Effector memory CD8-positive, alpha-beta T cell (primary cell): ENCODE measurements around the gene RALB.
A peak's percentile ranks its signal among the peaks of the same experiment; 100 is the strongest.
"Not testable (repeated sequence)": the region's sequence is repeated elsewhere in the genome, so short reads cannot be mapped to it uniquely, and the experiment has no call there.

Experiments
- ATAC-seq: fragments of 150-1000 bp; cut with Tn5 transposase; replicated peaks from 2 replicates; pipeline ENCODE4 v1.10.0; 2021; ENCODE audit warnings: mild to moderate bottlenecking, moderate library complexity
- DNase-seq, 3 experiments: peaks; one replicate each; pipeline ENCODE4 v3.0.0; 2021
- H3K27ac Mint-ChIP-seq, 2 donors: one replicate each; pipeline ENCODE4 v1.8.0; 2022; ENCODE audit warnings: mild to moderate bottlenecking in 2 of 2, mixed read lengths in 2 of 2, moderate library complexity in 2 of 2
- H3K27me3 Mint-ChIP-seq, 2 donors: one replicate each; pipeline ENCODE4 v1.8.0; 2022; ENCODE audit warnings: mixed read lengths in 2 of 2
- H3K36me3 Mint-ChIP-seq: one replicate; pipeline ENCODE4 v1.8.0; 2022; ENCODE audit warnings: mild to moderate bottlenecking, moderate library complexity, mixed read lengths; ENCODE audit not compliant: insufficient read depth
- H3K4me1 Mint-ChIP-seq, 2 donors: one replicate each; pipeline ENCODE4 v1.8.0; 2022; ENCODE audit warnings: low read depth in 2 of 2, mixed read lengths in 2 of 2
- H3K4me3 Mint-ChIP-seq, 2 donors: one replicate each; pipeline ENCODE4 v1.8.0; 2022; ENCODE audit warnings: mild to moderate bottlenecking in 2 of 2, mixed read lengths in 2 of 2, moderate library complexity in 2 of 2
- H3K9me3 Mint-ChIP-seq, 2 donors: one replicate each; pipeline ENCODE4 v1.8.0; 2022; ENCODE audit warnings: mixed read lengths in 2 of 2

Gene RALB

DNA sequence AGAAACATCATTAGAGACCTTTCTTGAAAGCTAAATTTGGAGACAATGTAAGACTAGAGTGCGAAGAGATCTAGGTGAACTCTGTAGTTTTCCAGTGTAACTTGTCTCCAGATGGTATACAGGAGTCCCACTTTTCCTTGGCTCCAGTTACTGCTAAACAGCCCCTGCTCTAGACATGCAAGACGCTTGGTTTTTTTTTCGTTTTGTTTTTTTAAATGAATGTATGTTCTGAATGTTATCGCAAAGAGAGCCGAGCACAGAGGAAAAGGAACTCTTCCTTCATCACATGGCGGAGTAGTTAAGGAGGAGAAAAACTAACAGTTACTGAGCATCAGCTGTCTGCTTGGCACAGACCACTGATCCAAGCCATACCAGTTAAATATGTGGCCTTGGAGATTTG is 2.4 kb downstream of the RALB start:
- peak overlapping the region; percentile 60 to 98 for H3K4me3 Mint-ChIP-seq
- peaks cover under 1 to 1% of the 10 kb centered on the region in 2 donors for H3K9me3 Mint-ChIP-seq
- peaks cover 49 to 61% of the 10 kb centered on the region in 2 donors for H3K4me1 Mint-ChIP-seq
- no peak for DNase-seq
- H3K36me3 Mint-ChIP-seq = peaks cover 14% of the 10 kb centered on the region
- H3K27ac Mint-ChIP-seq = peak overlapping the region in 1 of 2 donors; percentile 9
- no peak for ATAC-seq
- H3K27me3 Mint-ChIP-seq = peaks cover 0 to 3% of the 10 kb centered on the region in 2 donors

GRCh38 chr2:120255986-120256650 is 3.5 kb downstream of the RALB start:
- H3K27ac Mint-ChIP-seq = no peak overlapping the region
- H3K9me3 Mint-ChIP-seq = peaks cover 2 to 7% of the 10 kb centered on the region in 2 donors
- H3K4me1 Mint-ChIP-seq = peaks cover 55 to 61% of the 10 kb centered on the region in 2 donors
- H3K4me3 Mint-ChIP-seq = no peak overlapping the region
- H3K36me3 Mint-ChIP-seq = peaks cover 14% of the 10 kb centered on the region
- DNase-seq = no peak
- no peak for ATAC-seq
- H3K27me3 Mint-ChIP-seq = no peaks in the 10 kb centered on the region

DNA sequence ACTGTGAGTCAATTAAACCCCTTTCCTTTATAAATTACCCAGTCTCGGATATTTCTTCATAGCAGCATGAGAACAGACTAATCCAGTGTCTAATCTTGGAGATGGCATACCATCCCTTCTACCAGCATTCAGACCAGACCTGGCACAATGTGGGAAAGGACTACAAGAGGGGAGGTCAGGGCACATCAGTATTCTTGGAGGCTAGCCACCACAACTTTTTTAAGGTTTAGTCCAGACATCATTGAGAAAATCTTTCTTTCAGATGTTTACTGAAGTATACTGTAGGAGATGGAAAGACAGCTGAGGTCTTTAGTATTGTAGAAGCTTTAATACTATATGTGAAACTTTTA is 4.0 kb downstream of the RALB start:
- Mint-ChIP-seq H3K27me3 (no peaks in the 10 kb centered on the region), H3K36me3 (peaks cover 14% of the 10 kb centered on the region), H3K4me1 (peaks cover 53 to 59% of the 10 kb centered on the region in 2 donors), H3K27ac (no peak overlapping the region), H3K4me3 (no peak overlapping the region), H3K9me3 (peaks cover 2 to 7% of the 10 kb centered on the region in 2 donors)
- DNase-seq (no peak), ATAC-seq (no peak)

GRCh38 chr2:120257522-120257921 is 4.9 kb downstream of the RALB start:
- DNase-seq = no peak
- ATAC-seq = no peak
- Mint-ChIP-seq H3K27ac (peak overlapping the region in 1 of 2 donors; percentile 11), H3K36me3 (peaks cover 10% of the 10 kb centered on the region), H3K4me3 (no peak overlapping the region), H3K9me3 (peaks cover 2 to 7% of the 10 kb centered on the region in 2 donors), H3K4me1 (peaks cover 44 to 52% of the 10 kb centered on the region in 2 donors), H3K27me3 (no peaks in the 10 kb centered on the region)

DNA sequence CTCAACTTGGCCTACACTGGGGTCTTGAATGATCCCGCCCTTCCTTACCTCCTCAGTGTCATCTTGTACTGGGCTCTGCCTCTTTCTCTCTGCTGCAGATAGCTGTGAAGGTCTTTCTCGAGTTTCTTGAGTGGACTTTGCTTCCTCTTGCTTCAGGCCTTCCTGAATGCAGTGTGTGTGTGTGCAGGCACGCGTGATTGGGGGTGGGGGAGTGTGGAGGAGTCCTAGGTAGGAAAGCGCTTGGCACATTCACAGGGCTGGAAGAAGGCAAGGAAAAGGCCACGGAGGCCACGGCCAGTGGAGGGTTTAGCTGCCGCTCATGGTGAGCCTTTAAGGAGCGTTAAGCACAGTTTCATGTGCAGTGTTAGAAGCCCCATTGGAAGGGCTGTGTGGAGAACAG is 5.5 kb downstream of the RALB start:
- peak overlapping the region in 1 of 2 donors; percentile 47 for H3K27ac Mint-ChIP-seq
- no peak for DNase-seq
- H3K36me3 Mint-ChIP-seq = peaks cover 5% of the 10 kb centered on the region
- peaks cover 2 to 7% of the 10 kb centered on the region in 2 donors for H3K9me3 Mint-ChIP-seq
- H3K4me1 Mint-ChIP-seq = peaks cover 42 to 51% of the 10 kb centered on the region in 2 donors
- H3K27me3 Mint-ChIP-seq = no peaks in the 10 kb centered on the region
- ATAC-seq = no peak
- H3K4me3 Mint-ChIP-seq = no peak overlapping the region

DNA sequence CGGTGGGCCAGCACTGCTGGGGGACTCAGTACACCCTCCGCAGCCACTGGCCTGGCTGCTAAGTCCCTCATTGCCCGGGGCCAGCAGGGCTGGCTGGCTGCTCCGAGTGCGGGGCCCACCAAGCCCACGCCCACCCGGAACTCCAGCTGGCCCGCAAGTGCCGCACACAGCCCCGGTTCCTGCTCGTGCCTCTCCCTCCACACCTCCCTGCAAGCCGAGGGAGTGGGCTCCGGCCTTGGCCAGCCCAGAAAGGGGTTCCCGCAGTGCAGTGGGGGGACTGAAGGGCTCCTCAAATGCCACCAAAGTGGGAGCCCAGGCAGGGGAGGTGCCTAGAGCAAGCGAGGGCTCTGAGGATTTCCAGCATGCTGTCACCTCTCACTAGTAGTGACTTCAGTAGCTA is 7.3 kb downstream of the RALB start:
- H3K4me1 Mint-ChIP-seq = peaks cover 31 to 37% of the 10 kb centered on the region in 2 donors
- not testable (repeated sequence) for H3K4me3 Mint-ChIP-seq, H3K36me3 Mint-ChIP-seq, DNase-seq, H3K27ac Mint-ChIP-seq, H3K9me3 Mint-ChIP-seq, H3K27me3 Mint-ChIP-seq, ATAC-seq

- H3K36me3 Mint-ChIP-seq = no peaks in the 10 kb centered on the region
- H3K27me3 Mint-ChIP-seq = no peaks in the 10 kb centered on the region
- ATAC-seq (no peak), DNase-seq (no peak)
- H3K27ac Mint-ChIP-seq = peak overlapping the region in 1 of 2 donors; percentile 59
- no peak overlapping the region for H3K4me3 Mint-ChIP-seq
- peaks cover 32 to 35% of the 10 kb centered on the region in 2 donors for H3K4me1 Mint-ChIP-seq
- H3K9me3 Mint-ChIP-seq = peaks cover 2 to 7% of the 10 kb centered on the region in 2 donors
Measured at GRCh38 chr2:120260736-120261135, 8.1 kb downstream of the RALB start.

GRCh38 chr2:120261387-120262006 is 8.8 kb downstream of the RALB start:
- no peak for ATAC-seq
- DNase-seq = no peak

DNA sequence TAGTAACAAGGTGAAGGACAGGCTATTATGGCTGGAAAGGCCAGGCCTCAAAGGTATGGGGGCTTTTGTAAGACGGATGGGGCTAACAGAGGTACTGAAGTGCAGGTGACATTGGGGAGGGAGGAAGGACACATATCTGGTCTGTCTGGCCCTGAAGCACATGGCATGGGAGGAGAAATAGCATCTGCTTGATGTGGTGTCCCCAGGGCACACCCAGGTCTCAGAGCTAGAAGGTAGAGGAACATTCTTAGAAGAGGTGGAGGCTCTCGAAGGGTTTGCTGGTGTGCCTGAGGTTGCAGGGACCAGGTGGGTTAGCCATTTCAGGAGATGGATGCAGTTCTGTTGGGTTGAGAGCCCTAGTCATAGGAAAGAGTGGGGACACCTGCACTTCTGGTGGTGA is 9.5 kb downstream of the RALB start:
- peaks cover 2 to 7% of the 10 kb centered on the region in 2 donors for H3K9me3 Mint-ChIP-seq
- ATAC-seq = no peak
- H3K36me3 Mint-ChIP-seq = no peaks in the 10 kb centered on the region
- H3K4me1 Mint-ChIP-seq = peaks cover 23 to 29% of the 10 kb centered on the region in 2 donors
- H3K4me3 Mint-ChIP-seq = no peak overlapping the region
- no peak overlapping the region for H3K27ac Mint-ChIP-seq
- H3K27me3 Mint-ChIP-seq = no peaks in the 10 kb centered on the region
- DNase-seq = no peak

More at GRCh38 chr2:120261387-120262006, 8.8 kb downstream of the RALB start:
- Mint-ChIP-seq H3K4me3 (no peak overlapping the region), H3K27me3 (no peaks in the 10 kb centered on the region), H3K36me3 (no peaks in the 10 kb centered on the region), H3K9me3 (peaks cover 2 to 7% of the 10 kb centered on the region in 2 donors), H3K27ac (no peak overlapping the region), H3K4me1 (peaks cover 25 to 27% of the 10 kb centered on the region in 2 donors)

- DNase-seq (no peak), ATAC-seq (no peak)
- no peaks in the 10 kb centered on the region for H3K36me3 Mint-ChIP-seq
- H3K27me3 Mint-ChIP-seq = no peaks in the 10 kb centered on the region
- H3K9me3 Mint-ChIP-seq = peaks cover 2 to 7% of the 10 kb centered on the region in 2 donors
- H3K4me3 Mint-ChIP-seq = no peak overlapping the region
- peaks cover 19 to 24% of the 10 kb centered on the region in 2 donors for H3K4me1 Mint-ChIP-seq
- H3K27ac Mint-ChIP-seq = no peak overlapping the region
Measured at GRCh38 chr2:120262761-120263428, 10.2 kb downstream of the RALB start.

GRCh38 chr2:120265006-120265405 is 12.4 kb downstream of the RALB start:
- Mint-ChIP-seq H3K4me1 (peaks cover 12 to 21% of the 10 kb centered on the region in 2 donors), H3K9me3 (peaks cover 2 to 7% of the 10 kb centered on the region in 2 donors), H3K27me3 (no peaks in the 10 kb centered on the region), H3K36me3 (no peaks in the 10 kb centered on the region), H3K4me3 (no peak overlapping the region), H3K27ac (no peak overlapping the region)
- no peak for ATAC-seq
- DNase-seq = no peak

DNA sequence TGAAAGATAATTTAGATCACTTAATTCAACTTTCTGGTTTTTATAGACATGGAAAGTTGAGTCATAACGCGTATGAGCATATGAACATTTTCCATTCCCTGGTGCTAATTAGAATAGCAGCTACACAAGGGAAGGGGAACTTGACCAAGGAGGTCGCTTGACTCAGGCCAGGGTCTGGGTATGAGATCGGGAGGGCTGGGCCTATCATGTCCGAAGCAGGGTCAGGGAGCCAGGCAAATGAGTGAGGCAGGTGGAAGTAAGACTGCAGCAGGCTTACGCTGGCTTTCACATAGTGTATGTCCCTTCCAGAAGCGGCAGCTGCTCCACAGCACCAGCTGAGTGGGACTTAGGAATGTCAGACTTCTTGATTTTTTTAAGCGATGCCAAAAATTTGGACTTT is 14.7 kb downstream of the RALB start:
- no peak overlapping the region for H3K4me3 Mint-ChIP-seq

DNA sequence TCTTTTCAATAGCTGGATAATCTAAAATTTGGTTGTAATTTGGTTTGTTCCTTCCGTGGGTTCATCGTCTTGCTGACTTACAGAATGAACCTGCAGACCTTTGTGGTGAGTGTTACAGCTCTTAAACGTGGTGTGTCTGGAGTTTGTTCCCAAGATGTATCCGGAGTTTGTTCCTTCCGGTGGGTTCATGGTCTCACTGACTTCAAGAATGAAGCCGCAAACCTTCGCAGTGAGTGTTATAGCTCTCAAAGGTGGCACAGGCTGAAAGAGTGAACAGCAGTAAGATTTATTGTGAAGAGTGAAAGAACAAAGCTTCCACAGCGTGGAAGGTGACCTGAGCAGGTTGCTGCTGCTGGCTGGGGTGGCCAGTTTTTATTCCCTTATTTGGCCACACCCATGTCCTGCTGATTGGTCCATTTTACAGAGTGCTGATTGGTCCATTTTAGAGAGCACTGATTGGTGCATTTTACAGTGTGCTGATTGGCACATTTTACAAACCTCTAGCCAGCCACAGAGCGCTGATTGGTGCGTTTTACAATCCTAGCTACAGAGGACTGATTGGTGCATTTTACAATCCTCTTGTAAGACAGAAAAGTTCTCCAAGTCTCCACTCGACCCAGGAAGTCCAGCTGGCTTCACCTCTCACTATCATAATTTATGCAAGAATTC is 16.6 kb downstream of the RALB start:
- H3K36me3 Mint-ChIP-seq = no peaks in the 10 kb centered on the region
- no peak overlapping the region for H3K27ac Mint-ChIP-seq
- H3K4me1 Mint-ChIP-seq = peaks cover 14 to 29% of the 10 kb centered on the region in 2 donors
- H3K9me3 Mint-ChIP-seq = no peaks in the 10 kb centered on the region
- no peak overlapping the region for H3K4me3 Mint-ChIP-seq
- no peaks in the 10 kb centered on the region for H3K27me3 Mint-ChIP-seq
- DNase-seq (no peak), ATAC-seq (no peak)

More for the DNA sequence above, 14.7 kb downstream of the RALB start:
- no peaks in the 10 kb centered on the region for H3K27me3 Mint-ChIP-seq
- H3K36me3 Mint-ChIP-seq = no peaks in the 10 kb centered on the region
- H3K27ac Mint-ChIP-seq = no peak overlapping the region
- DNase-seq (no peak), ATAC-seq (no peak)
- H3K9me3 Mint-ChIP-seq = no peaks in the 10 kb centered on the region
- peaks cover 14 to 29% of the 10 kb centered on the region in 2 donors for H3K4me1 Mint-ChIP-seq
